Measurements from ENCODE around the gene MDFIC2.
"Not testable (repeated sequence)": the region's sequence is repeated elsewhere in the genome, so short reads cannot be mapped to it uniquely, and the experiment has no call there.

MDFIC2 gene

DNA sequence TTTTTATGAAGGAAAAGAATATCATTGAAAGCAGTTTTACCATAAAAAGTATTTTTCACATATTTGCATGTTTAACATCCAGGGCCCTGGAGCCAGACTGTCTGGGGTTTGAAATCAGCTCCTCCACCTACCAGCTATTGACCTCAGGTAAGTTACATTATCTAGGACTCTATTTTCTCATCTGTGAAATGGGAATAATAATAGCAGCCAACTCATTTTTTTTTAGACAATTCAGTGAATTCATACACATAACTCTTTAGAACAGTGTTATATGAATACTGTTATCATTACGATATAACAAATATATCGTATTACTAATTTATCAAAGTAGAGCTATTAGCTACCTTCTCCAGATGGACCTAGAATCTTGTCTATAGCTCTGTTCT is 21.3 kb downstream of the MDFIC2 start:
- no peak for DNase-seq (ENCODE audit: low read depth)
- H3K4me3 ChIP-seq (ENCODE audit: low read length): no peak overlapping the region
- TF ChIP-seq, protein P1, sequence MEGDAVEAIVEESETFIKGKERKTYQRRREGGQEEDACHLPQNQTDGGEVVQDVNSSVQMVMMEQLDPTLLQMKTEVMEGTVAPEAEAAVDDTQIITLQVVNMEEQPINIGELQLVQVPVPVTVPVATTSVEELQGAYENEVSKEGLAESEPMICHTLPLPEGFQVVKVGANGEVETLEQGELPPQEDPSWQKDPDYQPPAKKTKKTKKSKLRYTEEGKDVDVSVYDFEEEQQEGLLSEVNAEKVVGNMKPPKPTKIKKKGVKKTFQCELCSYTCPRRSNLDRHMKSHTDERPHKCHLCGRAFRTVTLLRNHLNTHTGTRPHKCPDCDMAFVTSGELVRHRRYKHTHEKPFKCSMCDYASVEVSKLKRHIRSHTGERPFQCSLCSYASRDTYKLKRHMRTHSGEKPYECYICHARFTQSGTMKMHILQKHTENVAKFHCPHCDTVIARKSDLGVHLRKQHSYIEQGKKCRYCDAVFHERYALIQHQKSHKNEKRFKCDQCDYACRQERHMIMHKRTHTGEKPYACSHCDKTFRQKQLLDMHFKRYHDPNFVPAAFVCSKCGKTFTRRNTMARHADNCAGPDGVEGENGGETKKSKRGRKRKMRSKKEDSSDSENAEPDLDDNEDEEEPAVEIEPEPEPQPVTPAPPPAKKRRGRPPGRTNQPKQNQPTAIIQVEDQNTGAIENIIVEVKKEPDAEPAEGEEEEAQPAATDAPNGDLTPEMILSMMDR (IDR thresholded peaks at IDR 0.05; ENCODE audit: insufficient read depth, low read depth, low read length, missing control alignments): no peak

- DNase-seq (ENCODE audit: low read depth); H3K4me3 ChIP-seq (ENCODE audit: low read length): not testable (repeated sequence)
These were observed 21.9 kb downstream of the MDFIC2 start for GRCh38 chr3:70290431-70291096.

DNA sequence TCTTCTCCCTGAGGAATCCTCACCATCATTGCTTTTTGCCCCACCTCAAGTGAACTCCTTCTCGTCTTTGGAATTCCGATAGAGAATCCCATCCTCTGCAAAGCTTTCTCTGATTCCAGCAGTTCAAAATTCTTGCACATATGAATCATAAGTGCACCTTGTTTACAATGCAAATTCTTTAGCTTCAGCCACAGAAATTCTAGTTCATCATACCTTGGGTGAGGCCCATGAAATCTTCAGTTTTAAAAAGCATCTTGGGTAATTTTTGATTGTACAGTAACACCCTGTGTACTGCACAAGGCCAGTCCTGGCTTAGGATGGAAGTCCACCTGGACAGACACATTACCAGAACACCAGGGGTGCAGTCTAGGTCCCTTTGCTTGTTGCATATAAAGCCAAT is 30.8 kb downstream of the MDFIC2 start:
- TF ChIP-seq, protein P1 (IDR thresholded peaks at IDR 0.05; ENCODE audit: insufficient read depth, low read depth, low read length, missing control alignments): no peak
- peak; percentile 55 for DNase-seq (ENCODE audit: low read depth)
- H3K4me3 ChIP-seq (ENCODE audit: low read length): no peak overlapping the region

DNA sequence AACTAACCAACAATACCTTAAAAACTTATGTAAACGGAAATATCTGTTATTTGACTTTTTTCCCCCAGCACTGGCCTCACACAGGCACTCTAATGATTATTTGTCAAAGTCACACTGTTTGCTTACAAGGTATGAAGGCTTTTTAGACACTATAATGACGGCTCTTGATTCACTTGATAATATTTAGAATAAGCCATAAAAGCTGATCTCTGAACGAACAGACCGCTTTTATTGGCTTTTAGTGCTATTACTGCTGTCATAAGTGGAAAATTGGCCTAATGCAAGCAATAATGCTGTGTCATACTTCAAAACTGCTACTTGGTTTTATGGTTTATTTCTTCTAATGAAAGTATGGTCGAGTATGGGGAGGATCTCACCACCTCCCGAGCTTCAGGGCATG is 35.1 kb downstream of the MDFIC2 start:
- H3K4me3 ChIP-seq (ENCODE audit: low read length): no peak overlapping the region
- DNase-seq (ENCODE audit: low read depth): no peak
- TF ChIP-seq, protein P1 (IDR thresholded peaks at IDR 0.05; ENCODE audit: insufficient read depth, low read depth, low read length, missing control alignments): no peak

GRCh38 chr3:70276901-70277300 is 35.5 kb downstream of the MDFIC2 start:
- no peak for DNase-seq (ENCODE audit: low read depth)
- H3K4me3 ChIP-seq (ENCODE audit: low read length): no peak overlapping the region
- TF ChIP-seq, protein P1 (IDR thresholded peaks at IDR 0.05; ENCODE audit: insufficient read depth, low read depth, low read length, missing control alignments): no peak

DNA sequence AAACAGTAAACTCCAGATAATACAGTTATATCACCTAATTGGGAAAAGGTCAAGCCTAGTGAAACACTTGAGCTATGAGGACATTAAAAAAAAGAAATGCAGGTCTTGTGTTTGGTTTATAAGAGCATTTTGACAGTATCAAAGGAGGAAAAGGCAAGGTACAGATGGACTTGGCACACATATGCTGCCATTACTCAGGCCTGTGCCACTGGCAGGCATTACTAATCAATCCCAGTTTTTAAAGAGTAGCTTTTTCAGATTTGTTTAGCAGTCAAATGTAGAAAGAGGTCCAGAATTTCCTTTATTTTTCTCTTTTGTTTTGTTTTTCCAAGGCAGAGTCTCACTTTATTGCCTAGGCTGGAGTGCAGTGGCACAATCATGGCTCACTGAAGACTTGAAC is 38.9 kb downstream of the MDFIC2 start:
- no peak overlapping the region for H3K4me3 ChIP-seq (ENCODE audit: low read length)
- TF ChIP-seq, protein P1 (IDR thresholded peaks at IDR 0.05; ENCODE audit: insufficient read depth, low read depth, low read length, missing control alignments): no peak
- peak; percentile 12 for DNase-seq (ENCODE audit: low read depth)

DNA sequence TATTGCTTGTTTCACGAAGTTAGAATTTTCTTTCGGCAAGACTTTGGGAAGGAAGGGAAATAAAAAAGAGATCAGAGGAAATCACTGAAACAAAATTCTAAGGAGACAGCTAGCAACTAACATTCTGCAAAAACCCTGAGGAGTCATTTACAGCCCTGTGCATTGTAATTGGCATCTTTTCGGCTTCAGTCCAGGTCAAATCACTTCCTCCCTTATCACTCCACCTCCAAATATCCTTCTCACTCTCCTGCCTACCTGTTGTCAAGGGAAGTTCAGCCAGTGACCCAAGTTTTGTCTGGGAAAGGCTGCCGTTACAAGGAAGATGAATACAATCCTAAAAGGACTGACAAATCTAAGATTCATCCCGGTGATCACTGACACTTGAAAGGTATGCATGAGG is 39.6 kb downstream of the MDFIC2 start:
- no peak for DNase-seq (ENCODE audit: low read depth)
- TF ChIP-seq, protein P1 (IDR thresholded peaks at IDR 0.05; ENCODE audit: insufficient read depth, low read depth, low read length, missing control alignments): no peak
- no peak overlapping the region for H3K4me3 ChIP-seq (ENCODE audit: low read length)

Data from epithelial cell of esophagus (primary cell).